OCI-LY7 (cell line): ENCODE results near the gene GPR156.

Experiments used
- EZH2phosphoT487 ChIP-seq: fragments of 200-600 bp; sonication (generic); IDR thresholded peaks from 2 replicates; pipeline ENCODE4 v1.6.1; 2018; ENCODE audit warnings: low read depth, borderline replicate concordance, mild to moderate bottlenecking, mixed run types, antibody characterized with exemption, low read length, moderate library complexity, mixed read lengths
- TF ChIP-seq, protein P1 (sequence below): fragments of 200-600 bp; sonication (generic); conservative IDR thresholded peaks from 2 replicates; pipeline ENCODE4 v1.5.1; 2014; ENCODE audit warnings: mild to moderate bottlenecking, antibody characterized with exemption, low read length, moderate library complexity, mixed read lengths

DNA sequence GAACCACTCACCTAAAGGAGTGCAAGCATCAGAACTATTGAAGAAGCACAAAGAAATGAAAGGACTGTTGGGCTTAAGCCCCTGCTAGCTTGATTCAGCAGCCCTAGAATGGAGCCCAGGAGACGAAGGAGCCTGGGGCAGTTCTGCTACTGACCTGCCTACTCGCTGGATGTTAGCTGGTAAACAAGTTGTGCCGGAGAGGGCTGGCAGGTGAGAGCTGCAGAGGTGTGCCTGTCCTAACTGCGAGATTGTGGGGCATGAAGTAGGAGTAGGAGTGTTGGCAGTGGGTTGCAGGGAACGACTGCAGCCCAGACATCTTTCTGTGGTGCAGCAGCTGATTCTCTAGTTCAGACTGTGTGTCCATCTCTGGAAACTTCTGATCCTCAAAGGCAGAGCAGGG, 115.6 kb downstream of the GPR156 start:
- TF ChIP-seq, protein P1, sequence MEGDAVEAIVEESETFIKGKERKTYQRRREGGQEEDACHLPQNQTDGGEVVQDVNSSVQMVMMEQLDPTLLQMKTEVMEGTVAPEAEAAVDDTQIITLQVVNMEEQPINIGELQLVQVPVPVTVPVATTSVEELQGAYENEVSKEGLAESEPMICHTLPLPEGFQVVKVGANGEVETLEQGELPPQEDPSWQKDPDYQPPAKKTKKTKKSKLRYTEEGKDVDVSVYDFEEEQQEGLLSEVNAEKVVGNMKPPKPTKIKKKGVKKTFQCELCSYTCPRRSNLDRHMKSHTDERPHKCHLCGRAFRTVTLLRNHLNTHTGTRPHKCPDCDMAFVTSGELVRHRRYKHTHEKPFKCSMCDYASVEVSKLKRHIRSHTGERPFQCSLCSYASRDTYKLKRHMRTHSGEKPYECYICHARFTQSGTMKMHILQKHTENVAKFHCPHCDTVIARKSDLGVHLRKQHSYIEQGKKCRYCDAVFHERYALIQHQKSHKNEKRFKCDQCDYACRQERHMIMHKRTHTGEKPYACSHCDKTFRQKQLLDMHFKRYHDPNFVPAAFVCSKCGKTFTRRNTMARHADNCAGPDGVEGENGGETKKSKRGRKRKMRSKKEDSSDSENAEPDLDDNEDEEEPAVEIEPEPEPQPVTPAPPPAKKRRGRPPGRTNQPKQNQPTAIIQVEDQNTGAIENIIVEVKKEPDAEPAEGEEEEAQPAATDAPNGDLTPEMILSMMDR: no peak
- no peak for TF ChIP-seq EZH2phosphoT487
